Transverse colon (tissue), 4 donors: ENCODE results near the gene FGF2. TPM values are rescaled to one million over a fixed set of nuclear protein-coding genes. Genes with fewer than 3 reads are reported as not detected.
"Not testable (repeated sequence)": the region's sequence is repeated elsewhere in the genome, so short reads cannot be mapped to it uniquely, and the experiment has no call there.

Experiments
- DNase-seq: peaks from one replicate; pipeline ENCODE4 v3.0.0-alpha.2; 2019
- H3K27ac ChIP-seq, 4 donors: fragments of 200-600 bp; sonication (generic); 2 replicates each; pipeline ENCODE4 v1.5.1; 2016 to 2018; ENCODE audit warnings: inconsistent platforms in 4 of 4
- H3K27me3 ChIP-seq: fragments of 200-600 bp; sonication (generic); 2 replicates; pipeline ENCODE4 v1.5.1; 2017; ENCODE audit warnings: inconsistent platforms
- H3K36me3 ChIP-seq, 4 donors: fragments of 200-600 bp; sonication (generic); 2 replicates each; pipeline ENCODE4 v1.5.1; 2017 to 2019; ENCODE audit warnings: inconsistent platforms in 4 of 4
- H3K4me1 ChIP-seq, 4 donors: fragments of 200-600 bp; sonication (generic); 2 replicates each; pipeline ENCODE4 v1.5.1; 2017 to 2020; ENCODE audit warnings: inconsistent platforms in 4 of 4
- H3K4me3 ChIP-seq, 4 donors: fragments of 200-600 bp; sonication (generic); 1 replicate in 1 of 4; 2 replicates in 3 of 4; pipeline versions ENCODE4 v1.5.1 to v1.6.1; 2017 to 2019; ENCODE audit warnings: inconsistent platforms in 4 of 4
- H3K9me3 ChIP-seq, 2 donors: fragments of 200-600 bp; sonication (generic); 2 replicates each; pipeline ENCODE4 v1.5.1; 2017 to 2019; ENCODE audit warnings: inconsistent platforms in 2 of 2
- CTCF ChIP-seq, 5 experiments: fragments of 200-600 bp in 3 of 5; fragments of 450-650 bp in 2 of 5; sonication (generic) in 3 of 5; IDR thresholded peaks; 1 replicate in 2 of 5; 2 replicates in 3 of 5; pipeline ENCODE4 v1.5.1; 2016 to 2017; ENCODE audit warnings: antibody characterized with exemption in 5 of 5, inconsistent platforms in 3 of 5, mild to moderate bottlenecking in 2 of 5, moderate library complexity in 1 of 5
- EP300 ChIP-seq: sonication (generic); formaldehyde crosslinking; IDR thresholded peaks from one replicate; pipeline ENCODE4 v1.6.1; 2017; ENCODE audit warnings: antibody characterized with exemption, low read depth
- POLR2A ChIP-seq: fragments of 450-650 bp; IDR thresholded peaks from one replicate; pipeline ENCODE4 v1.6.1; 2016; ENCODE audit warnings: antibody characterized with exemption, mild to moderate bottlenecking, moderate library complexity
- POLR2AphosphoS5 ChIP-seq, 3 donors: sonication (generic); formaldehyde crosslinking; IDR thresholded peaks; one replicate each; pipeline ENCODE4 v1.6.1; 2016; ENCODE audit warnings: antibody characterized with exemption in 3 of 3
- WGBS, 2 donors: methylation state at CpG; one replicate each; pipeline ENCODE4 v1.1.5; 2018; ENCODE audit warnings: low coverage in 1 of 2; 5-methylcytosine and 5-hydroxymethylcytosine counted together
- in situ Hi-C, 4 donors: fragments of 200-750 bp; cut with MboI; loops; one replicate each; pipeline versions ENCODE4 v1.15.0 to v1.15.1; 2017; ENCODE audit warnings: low sequenced_read_pairs in 3 of 4, low pct_ligation_motif_present in 1 of 4, low pct_unique_long_range_greater_than_20kb in 1 of 4
- intact Hi-C: fragments of 100-400 bp; cut with DNase I; formaldehyde crosslinking; loops from one replicate; pipeline ENCODE4 v1.15.1; 2023; ENCODE audit warnings: low total_unique reads
- total RNA-seq, 4 donors: library from RNA; depleted of rRNA; stranded (reverse); fragments of >200 nt; gene quantifications; one replicate each; pipeline ENCODE4 v1.1.0, GENCODE V29; 2016

Gene FGF2
- total RNA-seq, 4 donors from 2014 or later, result 1.9 to 8.6 (median 5.8) TPM

- Histone ChIP-seq H3K4me3 (no peak overlapping the region), H3K27me3 (no peaks in the 10 kb centered on the region), H3K36me3 (no peaks in the 10 kb centered on the region), H3K27ac (peak overlapping the region; percentile 39 to 48 (median 42)), H3K9me3 (no peaks in the 10 kb centered on the region), H3K4me1 (peaks cover 6 to 19% (median 11%) of the 10 kb centered on the region in 4 donors)
- in situ Hi-C loops (no loop called here), intact Hi-C loops (no loop called here)
- DNase-seq, result peak; percentile 21
- no peak for TF ChIP-seq CTCF (IDR thresholded peaks at IDR 0.05)
- no peak for TF ChIP-seq POLR2A
- peak in 1 of 3 donors; percentile 14 for TF ChIP-seq POLR2AphosphoS5 (IDR thresholded peaks at IDR 0.05)
- TF ChIP-seq EP300, result no peak
- WGBS, 2 donors, result 36 to 63% methylated on average over 2 to 6 of the region's 6 CpGs
Measured at GRCh38 chr4:122783301-122784215, 43.1 kb upstream of the FGF2 start.

- intact Hi-C loops (no loop called here), in situ Hi-C loops (no loop called here)
- 10 to 58% methylated on average over 1 of the region's 1 CpG for WGBS, 2 donors
- H3K4me3 ChIP-seq, result no peak overlapping the region
- TF ChIP-seq EP300 (no peak), POLR2A (no peak), CTCF (IDR thresholded peaks at IDR 0.05) (no peak), POLR2AphosphoS5 (IDR thresholded peaks at IDR 0.05) (no peak)
- H3K4me1 ChIP-seq, result peaks cover 6 to 19% (median 11%) of the 10 kb centered on the region in 4 donors
- no peaks in the 10 kb centered on the region for H3K9me3 ChIP-seq
- peak overlapping the region; percentile 39 to 48 (median 42) for H3K27ac ChIP-seq
- H3K36me3 ChIP-seq, result no peaks in the 10 kb centered on the region
- no peaks in the 10 kb centered on the region for H3K27me3 ChIP-seq
- no peak for DNase-seq
Measured at GRCh38 chr4:122784261-122784660, 42.4 kb upstream of the FGF2 start.

- WGBS, 2 donors, result 91 to 94% methylated on average over 2 of the region's 2 CpGs
- H3K9me3 ChIP-seq, result no peaks in the 10 kb centered on the region
- no peaks in the 10 kb centered on the region for H3K36me3 ChIP-seq
- no peak for DNase-seq
- in situ Hi-C loops (no loop called here), intact Hi-C loops (no loop called here)
- H3K4me1 ChIP-seq, result peaks cover 6 to 19% (median 11%) of the 10 kb centered on the region in 4 donors
- H3K4me3 ChIP-seq, result no peak overlapping the region
- H3K27ac ChIP-seq, result no peak overlapping the region
- no peaks in the 10 kb centered on the region for H3K27me3 ChIP-seq
- TF ChIP-seq POLR2A, result no peak
- TF ChIP-seq POLR2AphosphoS5 (IDR thresholded peaks at IDR 0.05), result no peak
- TF ChIP-seq EP300, result no peak
- TF ChIP-seq CTCF (IDR thresholded peaks at IDR 0.05), result no peak
Measured at GRCh38 chr4:122785099-122785498, 41.5 kb upstream of the FGF2 start.

GRCh38 chr4:122786296-122786695 lies 40.3 kb upstream of the FGF2 start:
- H3K4me3 ChIP-seq, in situ Hi-C loops, H3K9me3 ChIP-seq, H3K27me3 ChIP-seq, H3K36me3 ChIP-seq, intact Hi-C loops: not testable (repeated sequence)
- peak; percentile 28 for DNase-seq
- 93 to 98% methylated on average over 4 of the region's 4 CpGs for WGBS, 2 donors
- Histone ChIP-seq H3K4me1 (peaks cover 6 to 19% (median 11%) of the 10 kb centered on the region in 4 donors), H3K27ac (peak overlapping the region in 1 of 4 donors; percentile 42)

GRCh38 chr4:122786920-122787319 lies 39.7 kb upstream of the FGF2 start:
- 82 to 100% methylated on average over 1 of the region's 1 CpG for WGBS, 2 donors
- intact Hi-C loops, H3K4me3 ChIP-seq, H3K36me3 ChIP-seq, H3K9me3 ChIP-seq, H3K27ac ChIP-seq, in situ Hi-C loops, H3K27me3 ChIP-seq, DNase-seq: not testable (repeated sequence)
- peaks cover 6 to 19% (median 11%) of the 10 kb centered on the region in 4 donors for H3K4me1 ChIP-seq
